ENCODE measurements around the gene PACSIN3. TPM values are rescaled to one million over a fixed set of nuclear protein-coding genes. Genes with fewer than 3 reads are reported as not detected.

Gene PACSIN3
- total RNA-seq, 1 experiment from 2014 or later: 63.1 TPM

DNA sequence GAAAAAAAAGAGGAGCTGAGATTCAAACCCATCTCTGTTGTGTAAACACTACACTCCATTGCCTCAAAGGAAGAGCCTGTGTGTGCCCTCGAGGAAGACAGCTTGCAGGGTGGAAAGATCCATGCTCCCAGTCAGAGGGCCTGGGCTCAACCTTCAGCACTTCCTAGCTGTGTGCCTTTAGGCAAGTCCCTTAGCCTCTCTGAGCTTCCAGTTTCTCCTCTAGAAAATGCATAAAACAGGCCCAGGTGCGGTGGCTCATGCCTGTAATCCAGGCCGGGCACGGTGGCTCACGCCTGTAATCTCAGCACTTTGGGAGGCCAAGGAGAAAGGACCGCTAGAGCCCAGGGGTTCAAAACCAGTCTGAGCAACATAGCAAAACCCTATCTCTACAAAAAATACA is 5.0 kb downstream of the PACSIN3 start:
- no peak overlapping the region for H3K9ac ChIP-seq (ENCODE audit: low read length)
- ChIA-PET POLR2A (no interaction called here), CTCF (no interaction called here)

DNA sequence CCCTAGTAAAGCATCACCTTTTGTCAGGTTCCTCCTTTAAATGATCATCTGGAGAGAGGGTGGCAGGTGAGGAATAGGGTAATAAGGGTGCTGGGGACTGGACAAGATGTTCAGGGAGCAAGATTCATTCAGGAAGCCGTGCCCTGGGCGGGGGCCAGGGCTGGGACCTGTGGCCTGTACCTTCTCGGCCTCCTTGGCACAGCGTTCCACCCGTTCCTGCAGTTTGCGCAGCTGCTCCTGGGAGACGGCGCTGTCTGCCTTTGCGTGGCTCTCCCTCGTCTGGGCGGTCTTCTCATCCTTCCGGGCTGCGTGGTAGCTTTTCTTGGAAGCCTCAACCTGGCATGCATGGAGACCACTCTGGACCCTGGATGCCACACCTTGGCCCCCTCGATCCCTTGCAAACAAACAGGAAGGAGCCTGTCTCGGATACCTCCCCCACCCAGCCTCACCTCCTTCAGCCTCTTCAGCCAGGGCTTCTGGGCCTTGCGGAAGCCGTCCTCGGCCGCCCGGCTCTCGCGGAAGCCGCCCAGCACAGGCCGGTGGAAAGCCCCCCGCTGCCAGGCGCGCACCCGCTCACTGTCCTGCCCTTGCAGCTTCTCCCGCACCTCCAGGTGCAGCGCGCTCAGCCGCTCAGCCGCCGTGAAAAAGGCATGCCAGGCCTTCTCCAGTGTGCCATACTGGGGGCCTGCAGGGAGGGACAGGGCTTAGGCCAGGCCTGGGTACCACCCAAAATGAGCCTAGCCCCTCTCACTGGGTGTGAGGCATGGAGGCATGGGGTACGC is 6.0 kb downstream of the PACSIN3 start:
- H3K9me3 ChIP-seq (ENCODE audit: control insufficient read depth in 1 of 2, insufficient read depth in 1 of 2, low read depth in 1 of 2, low read length in 2 of 2): no peaks in the 10 kb centered on the region
- CTCF ChIA-PET: interaction anchor here (0.8 to 2.7 kb wide), 6 partner anchors 10 to 175 kb away, joined by 3 to 10 read pairs (median 3); partner anchors contain the start of gene DDB2
- peaks cover 41% of the 10 kb centered on the region for H3K79me2 ChIP-seq (ENCODE audit: insufficient read depth, low read length)
- no TSS peak for BruUV-seq (replicated peaks)
- intact Hi-C loops (cut with micrococcal nuclease): no loop called here
- H3K9ac ChIP-seq (ENCODE audit: low read length): no peak overlapping the region
- no peaks in the 10 kb centered on the region for H3K27me3 ChIP-seq (ENCODE audit: insufficient read depth, low read length)
- RAD21 ChIA-PET (ENCODE audit: low non-redundant PET in 1 of 2, low total read pairs in 2 of 2, uncharacterized antibody in 2 of 2, unreplicated experiment in 2 of 2): no interaction called here
- no peaks in the 10 kb centered on the region for H4K20me1 ChIP-seq (ENCODE audit: insufficient read depth)
- no peak for DNase-seq (ENCODE audit: low read depth, low spot score)
- H3K4me3 ChIP-seq (replicated peaks in 1 of 2; ENCODE audit: low read depth in 1 of 2, low read length in 2 of 2): no peak overlapping the region
- POLR2A ChIA-PET: no interaction called here
- no peak for ATAC-seq
- H3K9me2 ChIP-seq (ENCODE audit: insufficient read depth): no peaks in the 10 kb centered on the region
- no peak overlapping the region for H3K27ac ChIP-seq (ENCODE audit: low read depth, low read length)
- H3K4me1 ChIP-seq (ENCODE audit: control insufficient read depth in 1 of 2, insufficient read depth in 2 of 2, low read length in 2 of 2): peaks cover 16 to 31% of the 10 kb centered on the region in 2 experiments; a peak in 3 of 4 replicates
- no peak overlapping the region for H2AFZ ChIP-seq (ENCODE audit: low read depth, low read length, poor library complexity, severe bottlenecking)
- peaks cover 0 to 3% of the 10 kb centered on the region in 2 experiments; a peak in 1 of 4 replicates for H3K36me3 ChIP-seq (ENCODE audit: control insufficient read depth in 1 of 2, insufficient read depth in 2 of 2, low read length in 2 of 2)
- no peak overlapping the region for H3K4me2 ChIP-seq (ENCODE audit: low read length)
- TF ChIP-seq SRF (IDR thresholded peaks at IDR 0.05; ENCODE audit: low read depth) (no peak), JUND (IDR thresholded peaks at IDR 0.05) (no peak), ZNF274 (IDR thresholded peaks at IDR 0.05; ENCODE audit: low read depth, low read length) (no peak), CBX3 (IDR thresholded peaks at IDR 0.05; ENCODE audit: low read depth) (no peak), TCF7L2 (IDR thresholded peaks at IDR 0.05; ENCODE audit: borderline replicate concordance, extremely low read depth, insufficient read depth, insufficient read length) (no peak), SIN3A (IDR thresholded peaks at IDR 0.05; ENCODE audit: low read depth) (no peak), POLR2A (IDR thresholded peaks at IDR 0.05; ENCODE audit: borderline replicate concordance, extremely low read depth, insufficient read depth, insufficient read length) (no peak), ZFX (IDR thresholded peaks at IDR 0.05) (no peak), ELF1 (IDR thresholded peaks at IDR 0.05; ENCODE audit: borderline replicate concordance, low read depth) (no peak), POLR2AphosphoS5 (IDR thresholded peaks at IDR 0.05; ENCODE audit: low read depth, low read length) (no peak), EGR1 (IDR thresholded peaks at IDR 0.05; ENCODE audit: low read depth) (no peak), CEBPB (IDR thresholded peaks at IDR 0.05; ENCODE audit: low read depth) (no peak)
- TF ChIP-seq, protein P1, sequence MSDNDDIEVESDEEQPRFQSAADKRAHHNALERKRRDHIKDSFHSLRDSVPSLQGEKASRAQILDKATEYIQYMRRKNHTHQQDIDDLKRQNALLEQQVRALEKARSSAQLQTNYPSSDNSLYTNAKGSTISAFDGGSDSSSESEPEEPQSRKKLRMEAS (IDR thresholded peaks at IDR 0.05): no peak
- TF ChIP-seq, protein P2, sequence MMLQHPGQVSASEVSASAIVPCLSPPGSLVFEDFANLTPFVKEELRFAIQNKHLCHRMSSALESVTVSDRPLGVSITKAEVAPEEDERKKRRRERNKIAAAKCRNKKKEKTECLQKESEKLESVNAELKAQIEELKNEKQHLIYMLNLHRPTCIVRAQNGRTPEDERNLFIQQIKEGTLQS (IDR thresholded peaks at IDR 0.05): no peak
- TF ChIP-seq, protein P3, sequence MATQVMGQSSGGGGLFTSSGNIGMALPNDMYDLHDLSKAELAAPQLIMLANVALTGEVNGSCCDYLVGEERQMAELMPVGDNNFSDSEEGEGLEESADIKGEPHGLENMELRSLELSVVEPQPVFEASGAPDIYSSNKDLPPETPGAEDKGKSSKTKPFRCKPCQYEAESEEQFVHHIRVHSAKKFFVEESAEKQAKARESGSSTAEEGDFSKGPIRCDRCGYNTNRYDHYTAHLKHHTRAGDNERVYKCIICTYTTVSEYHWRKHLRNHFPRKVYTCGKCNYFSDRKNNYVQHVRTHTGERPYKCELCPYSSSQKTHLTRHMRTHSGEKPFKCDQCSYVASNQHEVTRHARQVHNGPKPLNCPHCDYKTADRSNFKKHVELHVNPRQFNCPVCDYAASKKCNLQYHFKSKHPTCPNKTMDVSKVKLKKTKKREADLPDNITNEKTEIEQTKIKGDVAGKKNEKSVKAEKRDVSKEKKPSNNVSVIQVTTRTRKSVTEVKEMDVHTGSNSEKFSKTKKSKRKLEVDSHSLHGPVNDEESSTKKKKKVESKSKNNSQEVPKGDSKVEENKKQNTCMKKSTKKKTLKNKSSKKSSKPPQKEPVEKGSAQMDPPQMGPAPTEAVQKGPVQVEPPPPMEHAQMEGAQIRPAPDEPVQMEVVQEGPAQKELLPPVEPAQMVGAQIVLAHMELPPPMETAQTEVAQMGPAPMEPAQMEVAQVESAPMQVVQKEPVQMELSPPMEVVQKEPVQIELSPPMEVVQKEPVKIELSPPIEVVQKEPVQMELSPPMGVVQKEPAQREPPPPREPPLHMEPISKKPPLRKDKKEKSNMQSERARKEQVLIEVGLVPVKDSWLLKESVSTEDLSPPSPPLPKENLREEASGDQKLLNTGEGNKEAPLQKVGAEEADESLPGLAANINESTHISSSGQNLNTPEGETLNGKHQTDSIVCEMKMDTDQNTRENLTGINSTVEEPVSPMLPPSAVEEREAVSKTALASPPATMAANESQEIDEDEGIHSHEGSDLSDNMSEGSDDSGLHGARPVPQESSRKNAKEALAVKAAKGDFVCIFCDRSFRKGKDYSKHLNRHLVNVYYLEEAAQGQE (IDR thresholded peaks at IDR 0.05; ENCODE audit: low read depth): no peak

More for the DNA sequence above, 5.0 kb downstream of the PACSIN3 start:
- Histone ChIP-seq H3K9me3 (ENCODE audit: control insufficient read depth in 1 of 2, insufficient read depth in 1 of 2, low read depth in 1 of 2, low read length in 2 of 2) (no peaks in the 10 kb centered on the region), H4K20me1 (ENCODE audit: insufficient read depth) (no peaks in the 10 kb centered on the region), H3K27ac (ENCODE audit: low read depth, low read length) (no peak overlapping the region), H3K9me2 (ENCODE audit: insufficient read depth) (no peaks in the 10 kb centered on the region), H3K4me3 (replicated peaks in 1 of 2; ENCODE audit: low read depth in 1 of 2, low read length in 2 of 2) (no peak overlapping the region), H3K79me2 (ENCODE audit: insufficient read depth, low read length) (peaks cover 37% of the 10 kb centered on the region), H3K27me3 (ENCODE audit: insufficient read depth, low read length) (no peaks in the 10 kb centered on the region), H3K36me3 (ENCODE audit: control insufficient read depth in 1 of 2, insufficient read depth in 2 of 2, low read length in 2 of 2) (no peaks in the 10 kb centered on the region; a peak in 1 of 4 replicates), H3K4me1 (ENCODE audit: control insufficient read depth in 1 of 2, insufficient read depth in 2 of 2, low read length in 2 of 2) (peaks cover 12 to 28% of the 10 kb centered on the region in 2 experiments; a peak in 3 of 4 replicates), H2AFZ (ENCODE audit: low read depth, low read length, poor library complexity, severe bottlenecking) (no peak overlapping the region), H3K4me2 (ENCODE audit: low read length) (no peak overlapping the region)
- intact Hi-C loops (cut with micrococcal nuclease): no loop called here
- DNase-seq (ENCODE audit: low read depth, low spot score): no peak
- no peak for ATAC-seq
- TF ChIP-seq SRF (IDR thresholded peaks at IDR 0.05; ENCODE audit: low read depth) (no peak), CEBPB (IDR thresholded peaks at IDR 0.05; ENCODE audit: low read depth) (no peak), EGR1 (IDR thresholded peaks at IDR 0.05; ENCODE audit: low read depth) (no peak), ZFX (IDR thresholded peaks at IDR 0.05) (no peak), ELF1 (IDR thresholded peaks at IDR 0.05; ENCODE audit: borderline replicate concordance, low read depth) (no peak)
- RAD21 ChIA-PET (ENCODE audit: low non-redundant PET in 1 of 2, low total read pairs in 2 of 2, uncharacterized antibody in 2 of 2, unreplicated experiment in 2 of 2): no interaction called here
- BruUV-seq (replicated peaks): no TSS peak

Measured in HCT116 (cell line).